GM03348 (cell line): ENCODE data around the gene HBEGF.

Source experiments
- DNase-seq: peaks from one replicate; pipeline ENCODE4 v3.0.0; 2012; ENCODE audit warnings: low spot score

HBEGF gene

GRCh38 chr5:140302786-140303639 is 43.4 kb downstream of the HBEGF start, which contains the start of gene PFDN1:
TSS of gene PFDN1 (minus strand) at chr5:140303101. CDS start at chr5:140303073, 28 bp downstream.
- peak; percentile 97 for DNase-seq

DNA sequence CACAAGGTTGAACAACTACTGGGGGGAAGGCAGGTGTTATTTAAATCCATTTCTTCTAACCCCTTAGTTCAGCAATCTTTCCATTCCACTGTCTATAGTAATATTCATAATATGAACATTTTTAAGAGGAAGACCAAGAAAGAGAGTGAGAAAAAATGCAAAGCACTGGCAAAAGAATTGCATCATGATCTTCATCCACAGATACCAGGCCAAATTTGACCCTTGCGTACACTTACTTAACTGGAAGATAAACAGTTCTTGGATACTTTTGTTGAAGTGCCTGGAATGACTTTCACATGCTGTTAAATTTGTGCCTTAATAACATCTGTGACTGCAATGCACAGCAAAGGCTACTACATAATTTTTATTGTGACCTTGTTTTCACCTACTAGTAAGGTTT is 45.3 kb downstream of the HBEGF start:
- no peak for DNase-seq

DNA sequence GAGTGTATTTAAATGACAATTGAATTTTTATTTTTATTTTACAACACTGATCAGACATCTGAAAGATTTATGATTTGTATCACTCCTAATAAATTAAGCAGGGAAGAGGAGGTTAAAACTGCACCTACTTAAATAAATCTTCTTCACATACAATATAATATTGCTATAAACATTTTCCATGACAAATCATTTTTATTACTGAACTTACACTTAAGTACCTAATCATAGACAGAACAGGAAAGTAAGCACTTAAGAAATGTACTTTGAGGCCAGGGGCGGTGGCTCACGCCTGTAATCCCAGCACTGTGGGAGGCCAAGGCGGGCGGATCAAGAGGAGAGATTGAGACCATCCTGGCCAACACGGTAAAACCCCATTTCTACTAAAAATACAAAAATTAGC is 47.3 kb downstream of the HBEGF start:
- no peak for DNase-seq

DNA sequence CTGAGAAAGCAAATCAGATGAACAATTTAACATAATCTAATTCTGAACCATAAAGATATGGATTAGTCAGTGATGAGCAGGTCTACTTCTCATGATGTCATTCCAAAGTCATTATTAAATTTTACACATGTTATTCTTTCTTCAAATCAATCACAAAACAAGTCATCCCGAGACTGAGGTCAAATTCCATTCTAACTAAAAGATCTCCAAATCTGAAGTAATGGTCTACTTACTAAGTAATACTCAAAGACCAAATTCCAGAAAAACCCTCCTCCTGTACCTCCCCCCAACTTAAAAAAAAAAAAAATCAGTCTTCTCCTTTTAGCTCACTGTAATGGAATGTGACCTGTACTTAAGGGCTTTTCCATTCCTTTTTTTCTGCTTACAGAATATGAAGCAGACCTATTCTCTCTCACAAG is 48.2 kb downstream of the HBEGF start:
- peak; percentile 43 for DNase-seq

DNA sequence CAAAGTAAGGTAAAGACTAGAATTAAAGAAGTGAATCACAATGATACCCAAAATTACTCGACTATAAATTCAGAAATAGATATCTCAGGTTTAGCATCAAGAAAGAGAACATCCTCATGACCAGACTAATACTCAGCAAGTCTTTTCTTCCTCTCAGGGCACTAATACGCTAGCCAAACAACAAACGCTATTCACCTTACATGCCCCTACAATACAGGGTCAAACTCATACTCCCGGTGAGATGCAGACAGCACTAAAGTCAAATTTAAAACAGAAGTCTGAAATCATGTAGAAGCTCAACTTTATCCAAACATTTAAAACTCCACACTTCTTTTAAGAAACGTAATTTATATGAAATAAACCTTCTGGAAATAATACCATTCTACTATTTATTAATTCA is 49.1 kb downstream of the HBEGF start:
- no peak for DNase-seq

DNA sequence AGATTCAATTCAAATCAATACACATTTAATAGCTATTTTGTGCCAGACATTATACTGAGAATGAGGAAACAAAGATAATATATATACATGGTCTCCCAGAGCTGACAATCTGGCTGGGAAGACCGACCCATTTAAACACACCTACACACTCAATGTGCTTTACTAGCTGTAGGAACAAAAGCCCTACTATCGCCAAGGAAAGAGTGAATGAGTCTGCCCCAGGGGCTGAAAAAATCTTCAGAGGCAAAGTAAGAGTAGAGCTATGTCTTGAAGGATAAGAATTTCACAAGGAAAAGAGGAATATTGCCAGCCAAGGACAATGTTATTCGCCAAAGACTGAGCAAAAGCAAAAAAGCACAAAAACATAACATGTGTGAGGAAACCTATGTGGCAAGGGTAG is 50.1 kb downstream of the HBEGF start:
- DNase-seq, result no peak

DNA sequence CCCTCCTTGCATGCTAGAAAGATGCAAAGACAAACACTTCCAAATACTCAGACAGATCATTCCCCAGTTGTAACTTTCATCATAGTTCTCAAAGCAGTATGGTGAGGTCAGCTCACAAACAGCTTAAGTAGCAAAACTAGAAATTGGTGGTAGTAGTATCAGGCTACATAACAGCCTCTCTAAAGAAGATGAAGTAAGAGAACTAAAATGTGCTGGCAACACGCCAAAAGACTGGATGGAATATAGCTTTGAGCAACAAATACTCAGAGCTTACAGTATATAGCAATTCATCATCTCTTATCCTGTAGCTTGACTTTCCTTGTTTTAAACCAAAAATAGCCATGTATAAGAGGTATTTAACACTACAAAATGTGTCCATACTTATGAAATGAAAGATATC is 51.0 kb downstream of the HBEGF start:
- DNase-seq, result peak; percentile 43

DNA sequence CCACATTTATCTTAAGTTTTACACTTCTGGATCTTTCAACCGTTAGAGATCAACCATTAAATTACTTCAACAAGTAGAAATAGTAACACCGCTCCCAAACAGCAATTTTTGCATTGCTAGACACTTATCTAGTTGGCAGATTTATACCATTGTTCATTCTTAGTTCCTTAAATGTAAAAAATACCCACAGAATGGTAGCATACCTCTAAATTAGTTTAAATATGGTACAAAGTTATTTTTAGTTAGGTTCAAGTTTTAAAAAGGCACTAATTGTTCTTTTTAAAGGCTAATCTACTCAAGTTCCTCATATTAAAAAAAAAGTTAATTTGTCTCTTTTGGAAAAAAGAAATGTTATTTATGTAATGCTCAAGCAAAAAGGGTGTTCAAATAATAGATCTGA is 51.6 kb downstream of the HBEGF start:
- no peak for DNase-seq

GRCh38 chr5:140293849-140294100 is 52.6 kb downstream of the HBEGF start:
- DNase-seq, result no peak

DNA sequence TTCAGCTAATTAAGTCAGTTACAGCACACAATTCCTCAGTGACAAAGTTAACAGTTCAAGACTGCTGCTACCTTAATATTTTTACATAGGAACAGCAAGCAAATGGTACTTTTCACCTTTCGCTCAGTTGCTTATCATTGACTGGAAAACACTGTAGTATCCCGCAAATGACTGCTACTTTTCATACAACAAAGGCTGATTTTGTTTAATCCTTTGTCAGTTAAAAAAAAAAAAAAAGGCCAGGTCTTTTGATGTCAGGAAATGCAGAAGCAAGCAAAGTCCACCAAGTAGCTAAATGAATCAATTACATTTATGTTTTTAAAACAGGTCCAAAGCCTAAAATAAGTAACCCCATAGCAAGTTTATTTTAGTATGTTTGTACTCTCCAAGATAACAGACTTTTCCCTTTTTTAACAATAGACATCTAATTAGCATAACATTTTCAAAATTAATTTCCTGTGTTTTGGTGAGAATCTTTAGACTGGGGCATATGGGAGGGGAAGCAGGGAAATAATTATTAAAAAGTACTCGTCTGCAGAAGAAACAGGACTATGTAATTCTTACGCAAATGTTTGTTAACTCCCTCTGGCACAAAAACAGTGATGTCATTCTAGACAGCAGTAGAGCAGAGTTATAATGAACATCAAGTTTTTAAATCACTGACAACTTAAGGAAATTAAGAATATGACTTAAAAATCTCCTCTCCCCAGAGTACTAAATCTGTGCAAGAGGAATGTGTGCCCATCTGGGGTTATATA is 53.1 kb downstream of the HBEGF start:
- no peak for DNase-seq

DNA sequence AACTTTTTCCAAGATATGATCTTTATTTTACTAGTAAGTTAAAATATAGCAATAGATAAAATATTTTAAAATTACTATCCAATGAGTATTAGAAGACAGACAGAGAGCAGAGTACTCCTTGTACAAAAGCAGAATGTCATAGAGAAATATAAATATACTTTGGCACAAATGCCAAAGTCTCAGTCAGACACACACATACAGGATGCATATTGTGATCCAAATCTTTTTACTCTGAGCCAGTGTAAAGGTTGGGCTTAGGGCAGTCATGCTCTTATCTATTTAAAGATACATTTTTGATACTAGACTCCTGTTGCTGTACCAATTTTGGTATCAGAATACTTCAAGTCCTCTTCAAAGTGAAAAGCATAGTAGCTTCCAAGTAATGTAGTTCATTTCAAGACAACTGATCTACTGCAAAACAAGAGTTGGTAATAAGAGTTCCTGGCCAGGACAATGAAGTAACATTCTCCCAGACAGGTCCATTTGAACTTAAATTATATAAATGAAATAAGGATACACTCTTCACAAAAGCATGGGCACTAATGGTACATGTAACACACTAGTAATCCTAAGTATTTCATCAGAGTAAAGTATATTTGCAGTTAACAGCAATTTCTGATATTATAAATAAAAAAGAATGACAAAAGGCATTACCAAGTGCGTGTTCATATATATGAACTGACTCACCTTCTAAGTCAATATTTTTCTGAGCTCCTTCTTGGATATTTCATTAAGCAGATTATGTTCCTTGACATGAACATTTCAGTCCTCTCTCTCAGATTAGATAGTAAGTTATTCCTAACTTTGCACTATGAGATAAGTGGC is 54.0 kb downstream of the HBEGF start:
- DNase-seq, result no peak

GRCh38 chr5:140287801-140288521 is 58.4 kb downstream of the HBEGF start:
- DNase-seq, result no peak

- no peak for DNase-seq
Observed at GRCh38 chr5:140286424-140286823, 60.0 kb downstream of the HBEGF start.

DNA sequence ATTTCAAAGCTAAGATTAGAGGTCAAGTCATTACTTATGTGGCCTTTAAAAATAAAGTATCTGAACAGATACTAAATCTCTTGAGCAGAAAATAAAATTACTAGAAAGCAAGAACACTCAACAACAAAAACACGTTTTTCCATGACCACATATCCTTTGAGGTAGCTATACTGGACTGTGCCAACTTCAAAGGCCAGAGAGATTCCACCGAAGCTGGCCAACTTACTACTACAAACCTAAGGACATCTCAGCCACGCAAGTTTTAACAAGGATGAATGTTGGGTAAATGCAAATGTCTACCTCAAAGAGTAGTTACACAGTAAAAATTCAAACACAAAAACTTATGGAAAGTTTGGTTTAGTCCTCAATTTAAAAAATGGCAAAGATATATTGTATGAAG is 62.4 kb downstream of the HBEGF start:
- no peak for DNase-seq
